ENCODE results near the gene KCNJ18. TPM values are rescaled to one million over a fixed set of nuclear protein-coding genes. Genes with fewer than 3 reads are reported as not detected.
"Not testable (repeated sequence)": the region's sequence is repeated elsewhere in the genome, so short reads cannot be mapped to it uniquely, and the experiment has no call there.

The KCNJ18 gene
- total RNA-seq, 1 experiment from 2014 or later = not detected

- no peak for DNase-seq
- no TSS peak for BruUV-seq (replicated peaks)
- Mint-ChIP-seq H3K27ac (ENCODE audit: unreplicated experiment) (no peak overlapping the region), H3K9me3 (ENCODE audit: low read depth, unreplicated experiment) (no peaks in the 10 kb centered on the region), H3K4me3 (ENCODE audit: low read depth, unreplicated experiment) (no peak overlapping the region), H3K27me3 (ENCODE audit: unreplicated experiment) (no peaks in the 10 kb centered on the region), H3K4me1 (ENCODE audit: low read depth, unreplicated experiment) (no peaks in the 10 kb centered on the region), H3K36me3 (ENCODE audit: insufficient read depth, unreplicated experiment) (no peaks in the 10 kb centered on the region)
- TF ChIP-seq, protein P1, sequence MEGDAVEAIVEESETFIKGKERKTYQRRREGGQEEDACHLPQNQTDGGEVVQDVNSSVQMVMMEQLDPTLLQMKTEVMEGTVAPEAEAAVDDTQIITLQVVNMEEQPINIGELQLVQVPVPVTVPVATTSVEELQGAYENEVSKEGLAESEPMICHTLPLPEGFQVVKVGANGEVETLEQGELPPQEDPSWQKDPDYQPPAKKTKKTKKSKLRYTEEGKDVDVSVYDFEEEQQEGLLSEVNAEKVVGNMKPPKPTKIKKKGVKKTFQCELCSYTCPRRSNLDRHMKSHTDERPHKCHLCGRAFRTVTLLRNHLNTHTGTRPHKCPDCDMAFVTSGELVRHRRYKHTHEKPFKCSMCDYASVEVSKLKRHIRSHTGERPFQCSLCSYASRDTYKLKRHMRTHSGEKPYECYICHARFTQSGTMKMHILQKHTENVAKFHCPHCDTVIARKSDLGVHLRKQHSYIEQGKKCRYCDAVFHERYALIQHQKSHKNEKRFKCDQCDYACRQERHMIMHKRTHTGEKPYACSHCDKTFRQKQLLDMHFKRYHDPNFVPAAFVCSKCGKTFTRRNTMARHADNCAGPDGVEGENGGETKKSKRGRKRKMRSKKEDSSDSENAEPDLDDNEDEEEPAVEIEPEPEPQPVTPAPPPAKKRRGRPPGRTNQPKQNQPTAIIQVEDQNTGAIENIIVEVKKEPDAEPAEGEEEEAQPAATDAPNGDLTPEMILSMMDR (IDR thresholded peaks at IDR 0.05; ENCODE audit: unreplicated experiment) = no peak
- CTCF ChIA-PET = no interaction called here
- intact Hi-C loops (cut with micrococcal nuclease; ENCODE audit: unreplicated experiment) = no loop called here
These were observed 2.7 kb upstream of the KCNJ18 start for GRCh38 chr17:21689604-21690003.

GRCh38 chr17:21690811-21691210, 1.5 kb upstream of the KCNJ18 start:
- CTCF ChIA-PET; H3K4me1 Mint-ChIP-seq (ENCODE audit: low read depth, unreplicated experiment): not testable (repeated sequence)

DNA sequence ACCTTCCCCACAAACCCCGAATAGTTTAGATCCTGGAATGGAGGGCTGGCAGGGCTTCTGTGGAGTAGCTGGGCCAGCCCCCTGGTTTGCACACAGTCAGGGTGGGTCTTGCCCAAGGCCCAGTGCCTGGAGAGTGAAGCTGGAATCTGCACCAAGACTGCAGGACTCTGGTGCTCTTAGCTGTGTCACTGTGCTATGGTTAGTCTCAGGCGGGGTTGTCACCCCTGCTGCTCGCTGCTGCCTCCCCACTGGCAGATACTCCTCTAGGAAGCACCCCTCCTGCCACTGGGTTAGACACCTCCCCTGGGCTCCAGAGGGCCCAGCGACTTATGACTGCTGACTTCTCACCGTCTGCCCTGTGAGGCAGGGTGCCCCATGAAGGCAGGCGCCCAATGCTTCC, 842 bp upstream of the KCNJ18 start:
- DNase-seq; H3K27ac Mint-ChIP-seq (ENCODE audit: unreplicated experiment); intact Hi-C loops (cut with micrococcal nuclease; ENCODE audit: unreplicated experiment); H3K4me1 Mint-ChIP-seq (ENCODE audit: low read depth, unreplicated experiment); BruUV-seq (replicated peaks); H3K9me3 Mint-ChIP-seq (ENCODE audit: low read depth, unreplicated experiment); H3K27me3 Mint-ChIP-seq (ENCODE audit: unreplicated experiment); H3K36me3 Mint-ChIP-seq (ENCODE audit: insufficient read depth, unreplicated experiment); CTCF ChIA-PET; H3K4me3 Mint-ChIP-seq (ENCODE audit: low read depth, unreplicated experiment): not testable (repeated sequence)

More at GRCh38 chr17:21690811-21691210, 1.5 kb upstream of the KCNJ18 start:
- H3K27me3 Mint-ChIP-seq (ENCODE audit: unreplicated experiment); H3K36me3 Mint-ChIP-seq (ENCODE audit: insufficient read depth, unreplicated experiment); intact Hi-C loops (cut with micrococcal nuclease; ENCODE audit: unreplicated experiment); H3K27ac Mint-ChIP-seq (ENCODE audit: unreplicated experiment); DNase-seq; H3K4me3 Mint-ChIP-seq (ENCODE audit: low read depth, unreplicated experiment); H3K9me3 Mint-ChIP-seq (ENCODE audit: low read depth, unreplicated experiment); BruUV-seq (replicated peaks): not testable (repeated sequence)

DNA sequence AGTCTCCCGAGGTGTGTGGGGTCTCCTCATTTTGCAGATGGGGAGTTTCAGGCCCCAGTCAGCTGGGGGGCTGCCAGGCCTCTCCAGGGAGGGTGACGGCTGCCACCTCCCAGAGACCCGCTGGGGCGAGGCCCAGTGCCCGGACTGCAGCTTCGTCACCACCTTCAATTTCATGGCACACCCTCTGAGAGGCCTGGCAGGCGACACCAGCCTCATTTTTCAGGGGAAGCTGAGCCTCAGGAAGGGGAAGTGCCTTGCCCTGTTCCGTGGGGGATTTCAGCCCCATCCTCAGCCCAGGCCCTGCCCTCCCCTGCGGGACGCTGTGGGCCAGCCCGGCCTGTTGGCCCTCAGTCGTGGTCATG, 362 bp downstream of the KCNJ18 start:
- CTCF ChIA-PET; H3K4me3 Mint-ChIP-seq (ENCODE audit: low read depth, unreplicated experiment); intact Hi-C loops (cut with micrococcal nuclease; ENCODE audit: unreplicated experiment); H3K4me1 Mint-ChIP-seq (ENCODE audit: low read depth, unreplicated experiment); DNase-seq; H3K36me3 Mint-ChIP-seq (ENCODE audit: insufficient read depth, unreplicated experiment); BruUV-seq (replicated peaks); H3K9me3 Mint-ChIP-seq (ENCODE audit: low read depth, unreplicated experiment); H3K27ac Mint-ChIP-seq (ENCODE audit: unreplicated experiment); H3K27me3 Mint-ChIP-seq (ENCODE audit: unreplicated experiment): not testable (repeated sequence)

DNA sequence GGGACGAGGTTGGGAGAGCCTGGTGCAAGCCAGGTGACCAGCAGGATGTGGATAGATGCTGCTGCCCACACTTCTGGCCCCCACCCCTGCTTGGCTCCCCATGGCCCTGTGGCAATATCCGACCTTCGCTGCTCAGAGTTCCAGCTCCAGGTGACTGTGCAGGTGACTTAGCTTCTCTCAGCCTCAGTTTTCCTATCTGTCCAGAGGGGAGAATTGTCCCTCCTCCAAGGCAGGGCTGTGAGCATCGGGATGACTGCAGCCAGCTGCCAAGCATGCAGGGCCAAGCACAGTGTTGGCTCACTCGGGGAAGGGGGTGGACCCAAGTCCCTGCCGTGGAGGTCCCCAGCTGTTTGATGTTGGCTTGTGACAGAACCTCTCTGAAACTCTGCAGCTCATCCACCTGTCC, 1.1 kb downstream of the KCNJ18 start:
- H3K4me1 Mint-ChIP-seq (ENCODE audit: low read depth, unreplicated experiment); H3K9me3 Mint-ChIP-seq (ENCODE audit: low read depth, unreplicated experiment); H3K36me3 Mint-ChIP-seq (ENCODE audit: insufficient read depth, unreplicated experiment); H3K27ac Mint-ChIP-seq (ENCODE audit: unreplicated experiment); BruUV-seq (replicated peaks); CTCF ChIA-PET; DNase-seq; H3K4me3 Mint-ChIP-seq (ENCODE audit: low read depth, unreplicated experiment); H3K27me3 Mint-ChIP-seq (ENCODE audit: unreplicated experiment); intact Hi-C loops (cut with micrococcal nuclease; ENCODE audit: unreplicated experiment): not testable (repeated sequence)

- H3K4me1 Mint-ChIP-seq (ENCODE audit: low read depth, unreplicated experiment); DNase-seq; H3K36me3 Mint-ChIP-seq (ENCODE audit: insufficient read depth, unreplicated experiment); H3K27me3 Mint-ChIP-seq (ENCODE audit: unreplicated experiment); H3K4me3 Mint-ChIP-seq (ENCODE audit: low read depth, unreplicated experiment); H3K27ac Mint-ChIP-seq (ENCODE audit: unreplicated experiment); H3K9me3 Mint-ChIP-seq (ENCODE audit: low read depth, unreplicated experiment); CTCF ChIA-PET; intact Hi-C loops (cut with micrococcal nuclease; ENCODE audit: unreplicated experiment); BruUV-seq (replicated peaks): not testable (repeated sequence)
These were observed 1.6 kb downstream of the KCNJ18 start for GRCh38 chr17:21693937-21694336.

DNA sequence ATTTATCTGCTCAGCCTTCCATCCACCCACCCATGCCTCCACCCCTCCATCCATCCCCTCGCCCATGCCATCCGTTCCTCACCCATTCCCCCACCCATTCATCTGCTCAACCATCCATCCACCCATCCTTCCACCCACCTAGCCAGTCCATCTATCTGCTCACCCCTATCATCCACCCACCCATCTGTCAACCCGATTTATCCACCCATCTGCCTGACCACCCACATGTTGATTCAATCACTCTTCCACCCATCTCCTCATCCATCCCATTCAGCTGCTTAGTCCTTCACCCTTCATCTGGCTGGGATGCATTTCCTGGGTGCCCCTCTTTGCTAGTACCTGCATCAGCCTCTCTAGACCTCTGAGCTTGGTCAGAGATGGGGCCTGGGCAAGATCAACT, 3.9 kb downstream of the KCNJ18 start:
- DNase-seq; H3K27me3 Mint-ChIP-seq (ENCODE audit: unreplicated experiment); H3K27ac Mint-ChIP-seq (ENCODE audit: unreplicated experiment); H3K4me3 Mint-ChIP-seq (ENCODE audit: low read depth, unreplicated experiment); H3K4me1 Mint-ChIP-seq (ENCODE audit: low read depth, unreplicated experiment); BruUV-seq (replicated peaks); H3K9me3 Mint-ChIP-seq (ENCODE audit: low read depth, unreplicated experiment); CTCF ChIA-PET; intact Hi-C loops (cut with micrococcal nuclease; ENCODE audit: unreplicated experiment); H3K36me3 Mint-ChIP-seq (ENCODE audit: insufficient read depth, unreplicated experiment): not testable (repeated sequence)

DNA sequence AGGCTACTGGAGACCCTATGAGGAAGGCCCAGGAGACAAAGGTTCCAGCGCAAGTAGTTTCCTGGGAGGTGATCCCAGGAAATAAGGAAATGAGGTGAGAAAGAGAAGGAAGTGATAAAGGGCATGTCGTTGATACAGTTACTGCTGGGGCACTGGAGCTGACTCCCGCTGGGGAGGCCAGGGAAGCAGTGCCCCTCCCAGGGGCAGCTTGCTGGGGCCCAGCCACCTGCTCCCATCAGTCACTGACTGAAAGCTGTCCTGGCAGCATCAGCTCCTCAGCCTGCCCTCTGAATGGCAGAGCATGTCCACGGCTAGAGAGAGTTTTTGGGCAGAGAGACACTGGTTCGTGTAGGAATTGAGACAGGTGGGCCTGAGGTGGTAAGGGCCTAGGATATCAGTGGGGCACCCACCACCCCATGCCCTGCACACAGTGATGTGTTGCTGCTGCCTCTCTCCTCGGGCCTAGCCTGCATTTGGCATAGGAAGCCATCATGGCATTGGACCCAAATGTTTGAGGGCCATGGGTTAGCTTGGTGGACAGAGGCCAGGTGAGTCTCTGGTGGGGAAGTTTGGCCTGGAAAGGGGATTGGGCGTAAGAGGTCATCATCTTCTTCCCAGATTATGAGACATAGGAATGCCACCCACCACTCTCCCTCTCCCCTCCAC, 4.7 kb downstream of the KCNJ18 start:
- not testable (repeated sequence) for H3K27ac Mint-ChIP-seq (ENCODE audit: unreplicated experiment)

GRCh38 chr17:21697508-21697860, 5.2 kb downstream of the KCNJ18 start:
- DNase-seq; H3K27ac Mint-ChIP-seq (ENCODE audit: unreplicated experiment); H3K4me1 Mint-ChIP-seq (ENCODE audit: low read depth, unreplicated experiment); BruUV-seq (replicated peaks); H3K27me3 Mint-ChIP-seq (ENCODE audit: unreplicated experiment); H3K9me3 Mint-ChIP-seq (ENCODE audit: low read depth, unreplicated experiment); H3K4me3 Mint-ChIP-seq (ENCODE audit: low read depth, unreplicated experiment); CTCF ChIA-PET; H3K36me3 Mint-ChIP-seq (ENCODE audit: insufficient read depth, unreplicated experiment); intact Hi-C loops (cut with micrococcal nuclease; ENCODE audit: unreplicated experiment): not testable (repeated sequence)

More for the DNA sequence above, 4.7 kb downstream of the KCNJ18 start:
- H3K36me3 Mint-ChIP-seq (ENCODE audit: insufficient read depth, unreplicated experiment); CTCF ChIA-PET; intact Hi-C loops (cut with micrococcal nuclease; ENCODE audit: unreplicated experiment); BruUV-seq (replicated peaks); H3K27me3 Mint-ChIP-seq (ENCODE audit: unreplicated experiment); DNase-seq; H3K4me1 Mint-ChIP-seq (ENCODE audit: low read depth, unreplicated experiment); H3K4me3 Mint-ChIP-seq (ENCODE audit: low read depth, unreplicated experiment); H3K9me3 Mint-ChIP-seq (ENCODE audit: low read depth, unreplicated experiment): not testable (repeated sequence)

Data from Calu3 (cell line).